Hematopoietic multipotent progenitor cell treated with erythropoietin and hydrocortisone succinate and interleukin-3 and kit ligand, for 4 days (in vitro differentiated cells): ENCODE measurements around the gene TTC3.
A peak's percentile ranks its signal among the peaks of the same experiment; 100 is the strongest.

Experiments used
- DNase-seq: peaks from one replicate; pipeline ENCODE4 v3.0.0-alpha.2; 2015

Gene TTC3

DNA sequence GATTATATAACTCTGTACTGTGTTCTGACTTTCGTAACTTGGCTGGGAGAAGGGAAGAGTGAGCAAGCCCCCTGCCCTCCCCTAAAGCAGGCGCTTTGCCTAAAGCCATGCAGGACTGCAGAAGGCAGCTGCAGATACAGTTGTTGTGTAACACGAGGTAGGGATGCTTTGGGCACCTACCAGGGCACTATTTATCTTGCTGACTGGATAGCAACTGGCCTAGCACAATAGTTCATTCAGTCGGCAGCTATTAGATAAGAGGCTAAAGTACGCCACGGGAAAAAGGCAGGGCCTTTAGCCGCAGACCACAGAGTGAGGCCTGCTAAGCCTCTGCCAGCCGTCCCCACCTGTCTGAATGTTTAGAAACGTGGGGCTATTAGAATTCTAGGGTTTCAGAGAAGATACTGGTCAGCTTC, 80.9 kb downstream of the TTC3 start:
- peak; percentile 4 for DNase-seq

DNA sequence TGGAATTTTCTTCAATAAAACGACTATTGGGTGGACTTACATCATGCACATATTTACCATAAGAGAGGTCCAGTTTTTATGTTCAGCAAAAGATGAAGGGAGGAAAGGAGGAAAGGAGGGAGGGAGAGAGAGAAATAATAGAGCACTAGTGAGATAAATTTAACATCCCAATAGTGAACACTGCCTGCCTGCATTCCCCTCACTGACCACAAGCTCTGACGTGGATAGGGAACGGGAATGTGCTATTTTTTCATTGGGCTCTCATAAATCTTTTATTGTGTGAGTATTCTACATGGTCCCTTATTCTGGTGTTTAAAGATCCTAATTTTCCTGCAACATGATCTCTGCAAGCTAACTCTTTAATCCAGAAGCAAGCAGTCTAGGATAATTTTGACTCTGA, 82.1 kb downstream of the TTC3 start:
- DNase-seq, result no peak

DNA sequence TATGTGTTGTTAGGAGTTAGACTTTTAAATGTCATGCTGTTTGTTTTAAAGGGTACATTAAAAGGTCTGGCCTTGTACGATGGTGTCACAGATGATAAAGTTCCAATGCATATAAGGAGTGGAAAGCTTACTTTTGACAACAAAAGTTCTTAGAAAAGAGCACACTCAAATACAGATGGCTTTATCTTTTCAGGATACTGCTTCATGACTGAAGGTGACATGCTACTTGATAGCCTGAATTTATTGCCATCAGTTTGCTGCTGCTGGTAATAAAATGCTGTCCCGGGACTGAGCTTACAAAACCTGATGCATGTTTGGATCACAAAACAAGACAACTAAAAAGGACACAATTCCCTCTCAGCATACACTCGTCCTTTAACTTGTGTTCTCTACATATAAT, 84.9 kb downstream of the TTC3 start:
- DNase-seq, result no peak

DNA sequence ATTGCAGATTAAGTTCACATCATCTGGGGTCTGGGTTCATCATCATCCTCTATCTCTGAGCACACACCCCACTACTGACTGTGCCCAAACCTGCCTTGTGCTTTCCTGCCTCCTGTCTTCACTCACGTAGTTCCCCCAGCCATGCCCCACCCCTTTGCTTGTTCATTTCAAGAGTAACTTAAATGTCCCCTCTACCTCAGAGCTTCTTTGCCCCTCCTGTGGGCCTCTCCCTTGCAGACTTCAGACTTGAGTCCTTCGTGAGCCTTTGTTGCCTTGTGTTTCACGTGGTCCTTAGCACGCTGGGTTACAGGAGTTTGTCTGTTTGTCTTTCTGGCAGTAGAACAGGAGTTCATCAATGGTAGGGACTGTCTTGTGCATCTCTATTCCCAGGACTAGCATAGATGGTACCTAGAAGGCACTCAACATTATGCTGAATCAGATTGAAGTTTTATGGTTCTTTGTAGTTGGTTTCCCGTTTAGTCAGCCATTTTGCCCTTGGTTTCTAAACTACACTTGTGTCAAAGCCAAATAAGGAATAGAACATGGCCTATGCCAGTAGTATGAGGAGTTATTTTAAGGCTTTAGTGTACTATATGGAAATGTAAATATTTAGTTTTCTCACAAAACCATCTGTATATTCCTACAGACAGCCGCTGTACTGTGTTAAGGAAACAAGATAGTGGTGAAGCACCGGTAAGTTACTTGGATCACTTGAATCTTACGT, 86.2 kb downstream of the TTC3 start:
- no peak for DNase-seq

DNA sequence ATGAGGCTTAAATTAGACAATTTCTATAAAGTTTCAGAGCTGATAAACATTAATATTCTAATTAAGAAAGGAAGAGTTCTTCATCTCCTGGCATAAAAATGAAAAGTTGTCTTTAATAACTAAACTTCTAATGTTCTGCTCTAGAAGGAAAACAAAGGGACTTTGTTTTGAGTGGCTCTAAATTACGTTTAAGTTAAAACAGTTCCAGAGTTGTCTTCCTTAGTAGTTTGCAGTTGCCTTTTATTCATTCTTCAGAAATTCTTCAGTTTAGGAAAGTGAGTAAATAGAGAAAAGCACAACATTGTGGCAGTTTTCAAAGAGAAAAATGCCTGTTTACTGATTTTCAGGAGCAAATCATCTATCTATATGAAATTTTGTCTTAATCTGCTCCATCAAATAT, 86.9 kb downstream of the TTC3 start:
- no peak for DNase-seq

DNA sequence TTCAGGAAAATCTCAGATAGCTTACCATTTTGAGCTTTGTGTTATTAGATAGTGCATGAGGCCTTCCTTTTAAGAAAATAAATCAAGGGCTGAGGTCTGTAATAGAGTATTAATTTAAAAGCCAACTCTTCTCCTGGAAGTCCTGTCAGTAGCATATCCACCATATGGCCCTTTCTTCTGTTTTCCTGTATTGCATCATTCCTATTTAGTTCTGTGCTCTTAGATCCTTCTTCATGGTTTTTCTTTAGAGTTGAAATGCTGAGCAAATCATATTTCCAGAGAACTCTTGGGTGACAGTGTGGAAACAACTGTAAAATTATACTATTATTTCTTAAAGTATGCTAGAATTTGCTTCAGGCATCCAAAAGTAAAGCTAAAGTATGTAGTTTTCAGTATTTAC, 91.7 kb downstream of the TTC3 start:
- no peak for DNase-seq

DNA sequence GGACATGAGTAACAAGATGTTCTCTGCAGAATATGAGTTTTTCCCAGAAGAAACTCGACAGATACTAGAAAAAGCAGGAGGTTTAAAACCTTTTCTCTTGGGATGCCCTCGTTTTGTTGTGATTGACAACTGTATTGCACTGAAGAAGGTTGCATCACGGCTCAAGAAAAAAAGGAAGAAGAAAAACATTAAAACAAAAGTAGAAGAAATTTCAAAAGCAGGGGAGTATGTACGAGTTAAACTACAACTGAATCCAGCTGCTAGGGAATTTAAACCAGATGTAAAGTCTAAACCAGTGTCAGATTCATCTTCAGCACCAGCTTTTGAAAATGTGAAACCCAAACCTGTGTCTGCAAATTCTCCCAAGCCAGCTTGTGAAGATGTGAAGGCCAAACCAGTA, 92.5 kb downstream of the TTC3 start:
- peak; percentile 26 for DNase-seq

DNA sequence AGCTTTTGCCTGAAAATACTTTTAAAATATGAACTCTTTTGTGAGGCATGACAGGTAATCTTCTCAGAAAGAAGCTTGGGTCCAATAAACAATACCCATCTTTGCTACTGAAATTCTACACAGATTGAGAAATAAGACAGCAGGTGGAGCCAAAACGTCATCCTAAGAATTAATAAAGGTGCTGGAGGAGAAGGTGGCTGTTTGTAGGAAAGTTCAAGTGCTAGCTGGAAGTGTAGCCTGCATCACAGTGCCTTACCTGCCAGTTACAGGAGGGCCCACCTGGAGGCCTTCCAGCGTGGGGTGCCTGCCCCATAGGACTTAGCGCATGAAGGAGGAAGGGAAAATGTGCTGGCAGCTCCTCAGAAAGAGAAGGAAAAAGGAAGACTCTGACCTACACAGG, 93.7 kb downstream of the TTC3 start:
- DNase-seq, result peak; percentile 50

DNA sequence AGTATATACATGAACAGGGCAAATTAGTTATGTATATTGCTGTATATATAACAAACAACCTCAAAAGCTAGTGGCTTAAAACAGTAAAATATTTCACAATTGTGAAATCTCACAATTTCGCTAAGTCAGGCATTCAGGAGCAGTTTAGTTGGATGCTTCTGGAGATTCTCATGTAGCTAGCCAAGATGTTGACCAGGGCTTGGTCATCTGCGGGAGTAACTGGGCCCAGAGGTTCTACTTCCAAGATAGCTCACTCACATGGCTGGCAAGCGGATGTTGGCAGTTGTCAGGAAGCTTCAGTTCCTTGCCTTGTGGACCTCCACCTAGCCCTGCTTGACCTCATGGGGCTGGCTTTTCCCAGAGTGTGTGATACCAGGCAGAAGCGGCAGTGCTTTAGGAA, 95.6 kb downstream of the TTC3 start:
- no peak for DNase-seq

DNA sequence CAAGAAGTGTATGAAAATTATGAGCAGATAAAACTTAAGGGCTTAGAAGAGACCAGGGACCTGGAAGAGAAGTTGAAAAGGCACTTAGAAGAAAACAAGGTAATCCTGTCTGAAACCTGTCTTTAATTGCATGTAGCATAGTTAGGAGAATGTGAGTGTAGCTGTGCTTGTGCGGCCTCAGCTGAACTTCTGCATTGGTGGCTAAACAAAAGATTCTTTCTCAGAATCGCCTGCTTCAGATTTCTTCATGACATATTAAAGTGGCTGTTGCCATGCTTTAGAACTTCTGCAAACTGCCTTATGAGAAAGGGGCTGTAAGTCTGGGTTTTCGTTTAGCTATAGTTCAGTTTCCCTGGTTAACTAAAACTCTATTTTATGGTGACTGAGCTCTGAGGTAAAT, 99.6 kb downstream of the TTC3 start:
- DNase-seq, result no peak

DNA sequence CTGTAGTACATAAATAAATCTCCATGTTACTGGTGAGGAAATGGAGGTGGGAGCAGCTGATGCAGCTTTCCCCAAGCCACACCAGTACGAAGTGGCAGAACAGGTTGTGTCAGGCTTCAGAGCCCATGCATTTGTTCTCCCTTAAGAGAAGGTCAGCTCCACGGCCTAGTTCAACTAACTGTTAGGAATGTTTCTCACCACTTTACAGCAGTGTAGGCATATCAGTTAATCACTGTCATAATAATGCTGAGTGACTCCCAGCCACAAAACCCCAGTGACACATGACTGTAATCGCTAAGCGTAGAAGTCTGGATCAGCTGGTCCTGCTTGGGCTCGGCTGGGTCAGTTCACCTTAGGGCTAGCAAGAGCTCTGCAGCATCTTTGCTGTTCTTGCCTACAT, 103.7 kb downstream of the TTC3 start:
- DNase-seq, result peak; percentile 29

DNA sequence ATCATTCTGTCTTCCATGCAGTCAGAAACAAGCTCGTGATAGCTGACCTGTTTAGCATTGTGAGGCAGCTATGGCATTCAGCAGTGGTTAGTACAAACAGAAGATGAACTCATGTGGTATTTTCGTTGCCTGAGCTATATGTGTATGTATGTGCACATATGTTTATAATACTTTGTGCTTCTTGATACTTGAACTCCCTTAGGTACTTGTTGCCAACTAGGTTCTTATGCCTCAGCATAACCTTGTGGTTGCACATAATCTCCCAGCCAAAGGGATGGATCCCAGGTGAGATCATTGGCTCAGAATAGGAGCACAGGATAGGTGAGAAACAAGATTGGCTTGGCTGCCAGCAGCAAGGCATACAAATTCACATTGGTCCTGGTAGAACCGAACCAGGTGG, 108.0 kb downstream of the TTC3 start:
- no peak for DNase-seq

DNA sequence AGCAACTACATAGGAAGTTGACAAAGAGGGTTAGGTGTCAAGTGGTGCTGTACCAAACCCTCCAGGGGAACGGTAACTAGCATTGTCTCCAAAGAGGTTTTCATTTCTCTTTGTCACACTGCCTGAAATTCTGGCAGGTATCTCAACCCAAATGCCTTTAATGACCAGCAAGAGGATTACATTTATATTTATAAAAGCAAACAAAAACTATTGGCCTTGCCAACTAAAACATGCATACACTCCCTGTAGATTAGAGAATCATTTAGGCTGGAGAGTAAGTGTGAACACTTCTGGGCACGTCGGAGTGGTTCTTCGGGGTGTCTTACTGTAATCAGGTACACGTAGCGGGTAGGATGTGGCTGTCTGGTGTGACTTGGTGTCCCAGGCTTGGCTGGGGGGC, 109.2 kb downstream of the TTC3 start:
- DNase-seq, result no peak

DNA sequence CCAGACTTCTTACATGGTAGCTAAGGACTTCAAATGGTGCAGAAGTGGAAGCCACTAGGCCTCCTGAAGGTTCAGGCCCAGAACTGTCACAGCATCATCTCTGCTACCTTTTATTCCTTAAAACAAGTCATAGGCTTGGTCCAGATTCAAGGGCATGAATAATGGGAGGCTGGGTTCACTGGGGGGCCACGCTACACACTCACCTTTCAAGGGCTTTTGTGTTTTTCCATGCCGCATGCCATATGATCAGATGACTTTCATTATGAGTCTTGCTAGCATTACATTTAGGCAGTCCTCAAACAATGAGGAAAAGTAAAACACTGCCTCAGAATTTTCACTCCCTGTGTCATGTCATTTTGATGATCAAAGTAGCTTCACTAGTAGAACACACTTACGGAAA, 110.7 kb downstream of the TTC3 start:
- DNase-seq, result no peak

DNA sequence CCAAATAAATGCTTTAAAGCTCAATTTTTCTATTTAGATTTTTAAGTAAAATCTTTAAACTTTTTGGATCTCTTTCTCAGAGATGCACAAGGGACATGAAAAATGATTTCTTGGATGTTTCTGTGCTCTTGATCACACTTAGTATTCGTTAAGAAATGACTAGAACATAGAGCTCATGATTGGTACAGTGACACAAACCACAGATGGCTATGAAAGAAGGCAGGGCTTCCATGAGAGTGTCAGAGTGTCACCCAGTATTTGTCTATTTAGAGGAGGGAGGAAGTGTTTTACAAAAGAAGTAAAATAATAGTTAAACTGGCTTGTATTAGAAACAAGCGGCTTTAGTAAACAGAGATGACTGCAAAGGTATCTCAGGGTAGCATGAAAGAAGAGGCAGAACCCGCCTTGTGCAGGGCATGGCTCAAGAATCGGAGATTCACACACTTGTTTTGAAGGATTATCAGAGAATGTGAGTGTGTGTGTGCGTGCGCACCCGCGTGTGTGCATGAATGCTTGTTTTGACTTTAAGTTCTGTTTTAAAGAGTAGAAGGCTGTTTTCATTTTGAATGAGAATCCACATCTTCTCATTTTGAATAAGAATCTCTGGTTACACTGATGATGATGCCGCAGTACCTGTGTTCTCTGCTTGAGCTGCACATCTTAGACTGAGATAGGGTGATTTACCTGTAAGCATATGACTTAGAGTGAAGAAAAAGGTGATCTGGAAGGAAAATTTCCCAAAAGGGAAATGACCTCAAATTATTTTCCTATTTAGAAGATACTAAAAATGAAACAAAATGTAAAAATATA, 111.9 kb downstream of the TTC3 start:
- DNase-seq, result no peak

DNA sequence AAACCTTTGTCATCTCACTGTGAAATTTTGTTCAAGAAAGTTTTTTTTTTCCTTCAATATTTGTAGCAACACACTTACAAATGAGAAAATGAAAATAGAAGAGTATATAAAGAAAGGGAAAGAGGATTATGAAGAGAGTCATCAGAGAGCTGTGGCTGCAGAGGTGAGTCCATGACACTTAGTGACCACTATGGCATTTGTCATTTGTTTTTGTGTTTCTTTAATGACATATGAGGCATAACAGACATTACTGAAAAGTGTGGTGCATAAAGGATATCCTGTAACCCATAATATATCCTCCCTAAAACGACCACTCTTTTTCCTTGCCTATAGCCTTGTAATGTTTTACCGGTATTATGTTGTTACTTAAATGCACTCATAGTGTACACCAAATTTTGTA, 113.9 kb downstream of the TTC3 start:
- DNase-seq, result no peak

DNA sequence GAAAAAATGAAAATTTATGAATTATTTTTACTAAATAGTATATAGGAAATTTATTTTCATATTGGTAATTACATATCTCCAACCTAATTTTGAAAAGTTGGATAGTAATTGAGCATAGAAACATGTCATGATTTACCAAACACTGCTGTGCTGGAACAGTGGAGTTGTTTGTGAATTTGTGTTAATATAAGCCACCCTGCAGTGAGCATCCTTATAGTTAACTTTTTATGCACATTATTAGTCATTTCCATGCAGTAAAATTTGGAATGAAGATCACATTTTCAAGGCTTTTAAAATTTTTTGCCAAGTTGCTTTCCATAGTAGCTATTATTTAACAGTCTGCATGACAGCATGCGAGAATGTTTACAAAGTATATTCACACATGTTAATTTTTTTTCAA, 115.8 kb downstream of the TTC3 start:
- no peak for DNase-seq

DNA sequence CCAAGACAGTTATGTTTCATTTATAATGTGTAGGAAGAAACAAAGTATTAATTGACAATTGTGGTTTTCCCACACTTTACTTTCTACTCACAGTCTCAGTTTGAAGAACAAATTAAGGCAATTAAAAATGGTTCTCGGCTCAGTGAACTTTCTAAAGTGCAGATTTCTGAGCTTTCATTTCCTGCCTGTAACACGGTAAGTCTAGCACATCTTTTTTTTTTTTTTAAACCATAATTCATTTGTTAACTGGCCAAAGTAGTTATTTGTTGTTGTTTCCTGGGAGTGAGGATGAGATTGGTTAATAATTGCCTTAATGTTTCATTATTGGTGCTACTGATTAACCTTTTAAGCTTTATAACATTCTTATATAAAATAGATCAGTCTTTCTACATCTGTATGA, 119.0 kb downstream of the TTC3 start:
- DNase-seq, result no peak

DNA sequence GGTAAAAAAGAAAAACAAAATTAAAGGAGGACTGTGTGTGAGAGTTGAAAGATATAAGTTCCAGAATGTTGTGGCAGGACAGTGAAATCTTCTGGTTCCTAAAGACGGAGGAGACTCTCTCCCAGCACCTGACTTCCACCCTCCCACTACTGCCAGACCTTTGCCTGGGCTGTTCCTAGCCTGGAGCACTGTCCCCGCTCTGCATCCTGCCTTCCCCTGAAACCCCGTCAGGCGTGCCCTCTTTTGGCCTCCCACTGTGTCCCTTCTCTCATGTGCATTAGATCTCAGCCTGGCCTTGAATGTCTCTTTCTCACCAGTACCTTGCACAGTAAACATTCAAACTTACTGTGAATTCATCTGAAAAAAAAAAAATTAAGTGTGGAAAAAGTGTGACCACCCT, 120.0 kb downstream of the TTC3 start:
- DNase-seq, result no peak

DNA sequence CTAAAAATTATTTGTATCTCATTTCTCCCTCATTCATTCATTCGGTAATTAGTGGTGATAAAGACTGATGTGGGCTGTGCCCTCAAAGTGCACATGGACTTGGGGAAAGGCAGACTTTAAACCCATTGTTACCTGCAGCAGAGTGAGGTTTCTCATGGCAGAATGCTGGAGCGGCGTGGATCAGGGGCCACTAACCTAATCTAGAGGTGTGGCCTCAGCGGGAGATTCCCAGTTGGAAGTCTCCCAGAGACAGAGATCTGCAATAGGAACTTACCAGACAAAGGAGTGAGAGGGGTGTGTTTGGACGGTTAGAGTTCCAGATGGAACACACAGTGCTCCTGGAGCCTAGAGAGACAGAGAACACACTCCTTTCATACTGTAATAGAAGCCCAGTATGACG, 120.6 kb downstream of the TTC3 start:
- DNase-seq, result no peak

DNA sequence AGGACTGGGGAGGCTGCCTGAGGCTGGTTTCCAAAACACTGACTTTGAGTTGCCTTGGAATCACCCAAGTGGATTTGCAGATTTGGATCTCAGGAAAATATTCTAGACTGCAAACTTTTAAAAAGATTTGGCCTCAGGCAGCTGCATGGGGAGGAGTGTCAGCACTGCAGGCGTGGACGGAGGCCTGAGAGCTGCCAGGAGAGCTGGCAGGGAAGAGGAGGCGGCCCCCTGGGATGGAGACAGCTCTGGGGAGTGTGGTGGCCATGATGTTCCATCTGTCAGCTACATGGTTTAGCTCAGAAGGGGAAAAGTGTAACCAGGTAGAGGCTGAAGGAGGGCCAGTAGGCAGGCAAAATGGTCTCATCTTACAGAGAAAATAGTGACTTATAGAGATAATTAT, 122.0 kb downstream of the TTC3 start:
- no peak for DNase-seq

DNA sequence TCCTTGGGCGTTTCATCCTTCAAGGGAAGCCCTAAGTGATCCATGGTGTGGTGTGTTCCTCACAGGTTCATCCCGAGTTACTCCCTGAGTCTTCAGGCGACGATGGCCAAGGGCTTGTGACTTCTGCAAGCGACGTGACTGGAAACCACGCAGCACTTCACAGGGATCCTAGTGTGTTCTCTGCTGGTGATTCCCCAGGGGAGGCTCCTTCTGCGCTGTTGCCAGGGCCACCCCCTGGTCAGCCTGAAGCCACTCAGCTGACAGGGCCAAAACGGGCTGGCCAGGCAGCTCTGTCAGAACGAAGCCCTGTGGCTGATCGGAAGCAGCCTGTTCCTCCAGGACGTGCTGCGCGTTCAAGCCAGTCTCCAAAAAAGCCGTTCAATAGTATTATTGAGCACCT, 122.6 kb downstream of the TTC3 start:
- DNase-seq, result no peak

DNA sequence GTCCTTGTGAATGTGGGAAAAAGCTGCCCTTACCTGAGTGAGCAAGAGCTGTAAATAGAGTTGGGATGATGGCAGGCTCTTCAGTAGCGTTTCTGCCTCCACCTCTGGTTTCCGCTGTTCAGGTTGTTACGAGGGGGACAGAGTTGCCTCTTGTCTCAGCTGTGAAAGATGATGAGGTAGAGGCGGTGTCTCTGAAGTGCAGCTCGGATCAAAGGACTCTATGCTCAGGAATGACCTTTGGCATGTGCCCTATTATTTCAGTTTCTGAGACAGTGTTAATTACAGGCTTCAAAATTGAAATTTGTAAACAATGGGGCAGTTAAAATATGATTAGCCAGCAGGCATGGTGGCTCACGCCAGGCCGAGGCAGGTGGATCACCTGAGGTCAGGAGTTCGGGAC, 123.8 kb downstream of the TTC3 start:
- DNase-seq, result no peak

DNA sequence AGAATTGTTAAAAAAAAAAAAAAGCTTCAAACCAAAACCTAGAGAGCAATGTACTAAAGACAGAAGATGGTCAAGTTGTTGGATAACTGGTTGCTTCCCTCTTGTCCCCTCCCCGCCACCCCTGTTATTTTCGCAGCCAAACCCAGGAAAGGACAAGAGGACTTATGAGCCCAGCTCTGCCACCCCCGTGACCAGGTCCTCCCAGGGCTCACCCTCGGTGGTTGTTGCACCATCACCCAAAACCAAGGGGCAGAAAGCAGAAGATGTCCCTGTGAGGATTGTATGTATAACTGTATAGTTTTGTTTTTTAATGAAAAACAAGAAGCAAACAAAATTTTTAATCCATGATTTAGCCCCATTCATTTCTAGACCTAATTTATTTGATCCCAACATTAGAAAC, 124.7 kb downstream of the TTC3 start:
- no peak for DNase-seq
